ENCODE measurements around the gene ANXA9.

Gene ANXA9

DNA sequence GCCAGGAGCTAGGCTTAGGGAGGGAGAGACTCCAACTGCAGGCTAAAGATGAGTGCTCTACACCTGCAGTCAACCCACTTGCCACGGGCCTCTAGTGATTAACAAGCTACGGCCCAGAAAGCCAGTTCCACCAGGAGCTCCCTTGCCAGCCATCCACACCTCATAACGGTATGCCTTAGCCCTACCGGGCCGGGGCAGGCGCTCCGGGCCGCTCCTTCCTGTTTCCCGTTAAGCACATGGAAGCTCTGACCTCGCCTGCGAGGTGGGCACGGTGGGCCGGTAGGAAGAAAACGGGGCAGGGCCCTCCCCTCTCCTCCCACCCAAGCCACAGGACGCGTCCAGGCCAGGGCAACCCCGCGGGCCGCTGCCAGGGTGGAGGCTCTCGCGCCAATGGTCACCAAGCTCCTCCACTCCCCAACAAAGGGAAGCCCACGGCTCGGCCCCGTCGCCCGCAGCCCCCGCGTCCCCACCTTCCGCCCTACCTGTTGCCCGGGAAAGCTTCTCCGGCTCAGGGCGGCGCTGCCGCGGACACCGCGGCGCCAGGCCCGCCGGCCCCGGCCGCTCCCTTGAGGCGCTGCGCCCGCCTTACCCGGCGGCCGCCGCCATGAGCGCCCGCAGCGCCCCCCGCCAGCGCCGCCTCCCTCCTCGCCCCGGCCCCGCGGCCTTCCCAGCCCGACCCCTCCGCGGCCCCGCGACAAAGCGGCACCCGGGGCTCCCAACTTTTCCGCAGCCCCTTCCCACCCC, 8.1 kb upstream of the ANXA9 start:
- peak in 1 of 2 donors; percentile 9 for DNase-seq (ENCODE audit: extremely low read depth in 1 of 2, low read depth in 1 of 2)

DNA sequence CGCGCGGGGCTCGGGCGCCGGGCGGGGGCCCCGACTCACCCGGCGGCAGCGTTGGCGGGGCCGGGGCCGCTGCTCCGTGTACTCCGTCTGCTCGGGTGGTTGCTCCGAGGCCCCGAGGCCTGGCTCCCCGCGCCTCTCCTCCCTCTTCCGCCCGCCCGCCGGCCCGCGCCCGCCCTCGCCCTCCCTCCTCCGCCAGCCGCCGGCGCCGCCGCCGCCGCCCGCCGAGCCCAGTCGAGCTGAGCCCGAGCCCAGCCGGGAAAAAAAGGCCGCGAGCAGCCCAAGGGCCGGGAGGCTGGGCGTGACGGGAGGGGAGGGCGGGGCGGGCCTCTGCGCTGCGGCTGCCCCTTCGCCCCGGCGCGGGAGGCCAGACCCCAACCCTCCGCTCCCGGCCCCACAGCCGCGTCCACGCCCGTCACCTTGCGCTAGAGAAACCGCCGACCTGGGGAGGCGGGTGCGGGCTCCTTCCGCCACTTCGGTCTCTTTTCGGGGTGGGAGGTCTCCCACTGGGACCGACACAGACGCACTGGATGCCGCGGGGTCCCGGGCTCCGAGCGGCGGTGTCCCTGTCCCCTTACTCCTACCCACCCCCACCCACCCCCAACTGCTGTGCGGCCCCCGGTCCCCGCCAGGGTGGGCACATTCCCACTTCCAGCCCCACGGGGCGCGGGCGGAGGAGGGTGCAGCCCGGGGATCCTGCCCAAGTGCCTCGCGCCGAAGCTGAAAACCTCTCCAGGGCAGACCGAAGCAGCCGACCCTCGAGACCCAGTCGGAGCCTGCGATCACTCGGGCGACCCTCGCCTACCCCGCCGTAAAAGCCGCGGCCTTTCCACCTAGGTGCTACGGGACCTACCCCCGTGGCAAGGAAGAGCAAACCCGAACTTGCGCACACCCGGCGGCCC, 7.3 kb upstream of the ANXA9 start, which contains the start of gene CERS2:
Gene CERS2, minus strand, starts transcription at position 256 of the 899 bp plus-strand sequence. CDS start 5,745 bp downstream, outside the sequence.
- peak in 1 of 2 donors; percentile 41 for DNase-seq (ENCODE audit: extremely low read depth in 1 of 2, low read depth in 1 of 2)

DNA sequence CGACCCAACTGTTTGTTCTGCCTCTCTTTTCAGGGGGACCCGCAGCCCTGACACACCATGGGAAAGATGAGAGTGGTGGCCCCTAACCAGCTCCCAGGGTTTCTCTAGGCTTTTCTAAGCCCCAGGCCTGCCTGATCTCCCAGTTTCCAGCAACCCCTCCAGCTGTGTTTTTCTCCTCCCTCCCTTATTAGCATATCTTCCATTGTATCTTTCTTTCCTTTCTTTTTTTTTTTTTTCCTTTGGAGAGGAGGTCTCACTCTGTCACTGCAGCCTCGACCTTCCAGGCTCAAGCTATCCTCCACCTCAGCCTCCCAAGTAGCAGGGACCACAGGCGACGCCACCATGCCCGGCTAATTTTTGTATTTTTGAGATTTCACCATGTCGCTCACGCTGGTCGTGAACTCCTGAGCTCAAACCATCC, 5.7 kb upstream of the ANXA9 start:
- DNase-seq (ENCODE audit: extremely low read depth in 1 of 2, low read depth in 1 of 2) = no peak

DNA sequence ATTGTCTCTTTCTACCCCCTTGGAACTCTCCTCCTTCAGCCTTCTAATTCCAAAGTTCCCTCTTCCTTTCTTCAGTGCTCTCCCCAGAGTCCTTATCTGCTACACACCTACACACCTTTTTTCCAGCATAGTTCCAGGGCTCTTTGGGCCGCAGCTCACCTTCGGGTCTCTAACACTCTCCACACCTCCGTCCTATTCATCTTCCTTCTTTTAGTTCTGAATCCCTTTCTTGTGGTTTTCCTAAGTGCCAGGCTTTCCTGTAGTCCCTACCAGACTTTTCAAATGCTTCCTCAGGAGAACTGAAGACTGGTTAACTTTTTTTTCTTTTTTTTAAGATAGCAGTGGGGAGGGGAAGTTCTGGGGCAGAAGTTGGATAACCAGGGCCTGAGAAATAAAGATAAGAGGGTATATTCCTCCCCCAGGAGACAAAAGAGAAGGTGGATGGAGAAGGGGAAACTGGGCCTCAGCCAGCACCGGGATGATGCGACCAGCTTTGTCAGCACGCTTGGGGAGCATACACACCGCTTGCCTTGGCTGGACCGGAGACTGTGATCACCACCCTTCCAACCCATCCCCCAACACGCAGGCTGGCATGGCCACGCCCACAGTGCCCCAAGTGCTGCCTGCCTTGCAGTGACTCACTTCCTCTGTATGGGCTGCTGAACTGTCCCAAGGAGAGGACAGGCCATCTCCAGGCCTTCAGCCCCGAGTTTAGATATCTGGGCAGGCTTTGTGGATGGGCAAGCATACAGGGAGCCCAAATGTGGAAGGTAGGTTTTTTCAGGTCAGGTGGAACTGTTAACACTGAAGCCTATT, 5.0 kb upstream of the ANXA9 start:
- peak in 1 of 2 donors; percentile 73 for DNase-seq (ENCODE audit: extremely low read depth in 1 of 2, low read depth in 1 of 2)

DNA sequence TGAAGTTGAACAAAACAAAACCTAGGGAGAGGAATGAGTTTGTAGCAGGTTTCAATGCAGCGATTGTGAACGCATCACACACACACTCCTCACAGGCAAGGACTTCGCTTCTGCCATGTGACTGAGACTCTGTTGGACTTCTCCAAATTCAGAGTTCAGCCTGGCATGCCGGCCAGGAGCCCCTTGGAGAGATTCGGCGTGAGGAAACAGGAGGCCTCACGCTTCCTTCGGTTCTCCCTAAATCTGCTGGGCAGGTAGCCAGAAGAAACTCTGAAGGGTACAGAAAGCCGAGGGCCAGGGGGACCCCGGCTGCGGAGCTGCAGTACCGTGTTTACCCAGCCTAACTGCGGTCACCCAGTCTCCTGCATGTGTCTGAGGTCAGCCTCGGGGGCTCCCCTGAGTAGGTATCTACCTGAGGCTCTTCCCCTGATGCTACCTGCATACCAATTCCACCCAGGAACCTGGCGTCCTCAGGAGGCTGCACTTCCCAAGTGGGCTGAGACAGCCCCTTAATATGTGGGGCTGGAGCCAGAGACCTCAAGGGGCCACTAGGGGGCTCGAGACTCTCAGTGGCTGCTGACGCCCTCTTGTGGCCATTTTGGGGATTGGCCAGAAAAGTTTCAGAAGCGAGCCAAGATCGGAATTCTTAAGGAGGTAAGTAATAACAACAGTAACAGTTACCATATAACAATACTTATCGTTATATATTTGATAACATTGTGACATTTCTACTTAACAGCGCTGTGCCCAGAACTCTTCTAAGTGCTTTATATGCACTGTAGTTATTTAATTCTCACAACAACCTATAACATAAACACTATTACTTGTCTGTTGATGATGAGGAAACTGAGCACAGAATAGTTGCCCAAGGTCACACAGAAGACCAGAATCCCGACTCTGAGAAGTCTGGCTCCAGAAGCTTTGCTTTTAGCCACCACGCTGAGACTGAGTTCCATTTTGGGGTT, 2.7 kb upstream of the ANXA9 start:
- DNase-seq (ENCODE audit: extremely low read depth in 1 of 2, low read depth in 1 of 2) = peak; percentile 68 to 72

DNA sequence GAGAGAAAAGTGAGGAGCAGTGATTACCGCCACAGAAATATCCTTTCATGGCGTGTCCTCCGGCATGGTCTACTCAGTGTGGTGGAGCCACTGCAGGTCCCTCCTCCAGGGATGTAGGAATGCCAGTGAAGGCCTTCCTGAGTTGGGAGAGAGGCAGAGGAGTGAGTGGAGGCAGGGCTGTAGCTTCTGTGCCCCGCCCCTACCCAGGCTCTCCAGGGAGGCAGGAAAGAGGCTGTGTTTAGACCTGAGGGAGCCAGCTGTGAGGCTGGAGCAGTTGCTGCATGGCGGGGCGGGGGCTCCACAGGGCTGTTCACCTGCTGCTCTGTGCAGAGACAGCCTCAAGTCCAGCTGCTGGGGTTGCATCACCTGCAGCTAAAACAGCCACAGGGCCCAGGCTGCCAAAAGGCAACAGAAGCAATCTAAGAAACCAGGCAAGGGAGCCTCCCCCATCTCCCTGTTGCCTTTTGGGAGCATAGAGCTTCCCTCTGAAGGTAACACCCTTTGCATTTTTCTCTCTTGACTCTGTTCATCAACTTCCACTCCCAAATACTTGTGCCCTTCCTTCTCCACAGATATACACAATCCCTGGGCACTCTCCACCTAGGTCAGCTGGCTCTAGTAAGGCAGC, 801 bp upstream of the ANXA9 start:
- DNase-seq (ENCODE audit: extremely low read depth in 1 of 2, low read depth in 1 of 2) = no peak

DNA sequence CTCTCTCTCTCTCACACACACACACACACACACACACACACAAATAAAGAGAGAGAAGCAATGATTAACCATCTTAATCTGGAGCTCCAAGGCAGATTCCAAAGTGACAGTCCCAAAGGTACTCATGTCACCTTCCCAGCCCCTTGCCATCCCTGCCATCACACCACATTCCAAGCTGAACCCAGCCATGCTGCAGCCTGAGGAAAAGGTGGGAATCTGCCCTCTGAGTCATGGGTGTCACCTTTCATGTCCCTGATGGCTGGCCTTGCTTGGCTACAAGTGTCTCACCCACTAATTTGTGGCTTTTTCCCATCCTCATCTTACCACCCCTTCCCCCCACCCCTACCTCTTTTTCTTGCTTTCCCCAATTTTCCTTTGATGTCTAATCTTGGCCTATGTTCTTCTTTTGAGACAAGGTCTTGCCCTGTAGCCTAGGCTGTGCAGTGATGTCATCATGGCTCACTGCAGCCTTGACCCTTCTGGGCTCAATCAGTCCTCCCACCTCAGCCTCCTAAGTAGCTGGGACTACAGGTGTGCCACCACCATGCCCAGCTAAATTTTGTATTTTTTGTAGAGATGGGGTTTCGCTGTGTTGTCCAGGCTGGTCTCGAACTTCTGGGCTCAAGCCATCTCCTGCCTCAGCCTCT, 3.2 kb downstream of the ANXA9 start:
- no peak for DNase-seq (ENCODE audit: extremely low read depth in 1 of 2, low read depth in 1 of 2)

DNA sequence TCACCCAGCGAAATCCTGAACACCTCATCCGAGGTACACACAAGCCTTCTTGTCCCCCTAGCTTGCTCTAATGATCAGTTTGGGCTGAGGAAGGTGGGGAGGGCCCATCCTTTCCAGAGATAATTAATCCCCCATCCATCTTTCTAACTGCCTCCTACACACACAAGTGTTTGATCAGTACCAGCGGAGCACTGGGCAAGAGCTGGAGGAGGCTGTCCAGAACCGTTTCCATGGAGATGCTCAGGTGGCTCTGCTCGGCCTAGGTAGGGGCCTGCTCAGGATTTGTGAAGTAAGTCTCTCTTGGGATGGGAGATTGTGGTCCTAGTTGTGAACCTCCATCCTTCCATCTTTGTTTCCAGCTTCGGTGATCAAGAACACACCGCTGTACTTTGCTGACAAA, 5.8 kb downstream of the ANXA9 start:
- DNase-seq (ENCODE audit: extremely low read depth in 1 of 2, low read depth in 1 of 2) = no peak

DNA sequence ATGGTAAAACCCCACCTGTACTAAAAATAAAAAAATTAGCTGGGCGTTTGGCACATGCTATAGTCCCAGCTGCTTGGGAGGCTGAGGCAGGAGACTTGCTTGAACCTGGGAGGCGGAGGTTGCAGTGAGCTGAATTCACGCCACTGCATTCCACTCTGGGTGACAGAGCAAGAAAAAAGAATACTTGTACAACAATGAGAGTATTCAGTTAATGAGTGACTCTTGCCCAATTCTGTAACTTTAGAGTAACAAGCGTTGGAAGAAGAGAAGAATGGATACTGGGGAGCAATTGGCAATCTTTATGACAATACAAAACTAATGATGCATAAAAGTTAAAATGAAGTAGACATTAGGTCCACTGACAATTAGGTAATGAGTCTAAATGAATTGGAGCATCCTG, 10.5 kb downstream of the ANXA9 start:
- no peak for DNase-seq (ENCODE audit: extremely low read depth in 1 of 2, low read depth in 1 of 2)

DNA sequence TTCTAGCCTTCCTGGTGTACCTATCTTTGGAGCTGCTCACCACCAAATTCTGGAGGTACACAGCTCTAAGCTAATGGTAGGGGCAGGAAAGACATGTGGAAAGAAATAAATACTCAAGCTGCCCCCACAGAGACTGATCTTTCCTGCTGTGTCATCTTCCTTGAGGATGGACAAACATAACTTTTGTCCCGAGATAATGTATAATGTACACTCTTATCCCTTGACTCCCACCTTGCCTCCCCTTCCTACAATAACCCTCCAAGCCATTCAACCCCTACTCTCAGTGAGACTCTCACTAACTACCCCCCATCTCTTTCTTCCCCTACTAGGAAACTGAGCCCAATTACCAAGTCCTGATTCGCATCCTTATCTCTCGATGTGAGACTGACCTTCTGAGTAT, 12.2 kb downstream of the ANXA9 start:
- no peak for DNase-seq (ENCODE audit: extremely low read depth in 1 of 2, low read depth in 1 of 2)

DNA sequence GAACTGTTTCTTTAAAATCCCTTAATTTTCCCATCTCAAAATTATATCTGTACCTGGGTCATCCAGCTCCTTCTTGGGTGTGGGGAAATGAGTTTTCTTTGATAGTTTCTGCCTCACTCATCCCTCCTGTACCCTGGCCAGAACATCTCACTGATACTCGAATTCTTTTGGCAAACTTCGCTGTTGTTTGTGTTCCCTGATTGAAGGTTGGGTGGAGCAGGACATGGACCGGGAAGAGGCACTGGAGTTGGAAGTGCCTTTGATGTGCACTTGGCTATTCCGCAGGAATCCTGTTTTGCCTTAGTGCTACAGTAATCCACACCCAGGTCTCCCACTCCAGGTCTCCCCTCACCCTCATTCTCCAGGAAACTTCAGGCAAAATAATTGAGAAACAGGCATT, 13.4 kb downstream of the ANXA9 start:
- DNase-seq (ENCODE audit: extremely low read depth in 1 of 2, low read depth in 1 of 2) = no peak

DNA sequence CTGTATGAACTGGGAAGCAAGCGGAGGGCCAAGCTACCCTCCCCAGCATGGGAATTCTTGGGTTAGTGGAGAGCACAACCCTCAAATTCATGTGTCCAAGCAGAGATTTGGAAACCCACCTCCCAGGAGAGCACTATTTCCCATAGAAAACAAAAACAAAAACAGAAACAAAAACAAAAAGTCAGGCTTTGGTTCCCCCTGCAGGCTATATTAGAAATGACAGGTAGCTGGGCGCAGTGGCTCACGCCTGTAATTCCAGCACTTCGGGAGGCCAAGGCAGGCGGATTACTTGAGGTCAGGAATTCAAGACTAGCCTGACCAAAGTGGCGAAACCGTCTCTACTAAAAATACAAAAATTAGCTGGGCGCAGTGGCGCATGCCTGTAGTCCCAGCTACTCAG, 13.8 kb downstream of the ANXA9 start:
- no peak for DNase-seq (ENCODE audit: extremely low read depth in 1 of 2, low read depth in 1 of 2)

DNA sequence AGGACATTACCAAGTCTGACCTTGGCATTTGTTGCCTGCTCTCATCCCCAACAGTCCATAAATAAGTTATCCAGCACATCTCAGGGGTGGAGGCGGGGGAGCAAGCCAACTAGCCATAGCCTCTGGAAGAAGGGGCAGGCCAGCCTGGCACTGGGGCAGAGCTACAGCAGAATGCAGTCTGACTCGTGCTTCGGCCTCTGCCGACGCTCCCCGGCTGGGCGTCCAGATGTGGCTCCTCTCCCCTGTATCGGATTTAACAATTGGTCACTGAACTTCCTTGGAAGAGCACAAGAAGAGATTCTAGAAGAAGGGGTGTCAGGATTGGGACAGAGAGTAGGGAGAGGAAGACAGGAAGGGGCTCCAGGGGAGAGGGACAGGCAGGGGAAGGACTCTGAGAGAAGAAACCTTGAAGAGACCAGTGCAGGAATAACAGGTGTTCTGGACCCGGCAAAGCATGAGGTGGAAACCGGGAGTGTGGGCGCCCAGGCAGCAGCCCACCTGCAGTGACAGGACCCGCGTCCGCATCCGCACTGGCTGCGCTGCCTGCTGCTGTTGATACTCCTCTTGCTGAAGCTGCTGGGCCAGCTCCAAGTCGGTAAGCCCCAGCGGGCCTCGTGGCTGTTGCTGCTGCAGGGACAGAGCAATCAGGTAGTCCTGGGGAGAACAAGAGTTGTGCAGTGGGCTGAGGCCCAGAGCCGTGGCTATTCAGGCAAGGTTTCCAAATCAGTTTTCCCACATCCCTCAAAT, 15.2 kb downstream of the ANXA9 start:
- no peak for DNase-seq (ENCODE audit: extremely low read depth in 1 of 2, low read depth in 1 of 2)

DNA sequence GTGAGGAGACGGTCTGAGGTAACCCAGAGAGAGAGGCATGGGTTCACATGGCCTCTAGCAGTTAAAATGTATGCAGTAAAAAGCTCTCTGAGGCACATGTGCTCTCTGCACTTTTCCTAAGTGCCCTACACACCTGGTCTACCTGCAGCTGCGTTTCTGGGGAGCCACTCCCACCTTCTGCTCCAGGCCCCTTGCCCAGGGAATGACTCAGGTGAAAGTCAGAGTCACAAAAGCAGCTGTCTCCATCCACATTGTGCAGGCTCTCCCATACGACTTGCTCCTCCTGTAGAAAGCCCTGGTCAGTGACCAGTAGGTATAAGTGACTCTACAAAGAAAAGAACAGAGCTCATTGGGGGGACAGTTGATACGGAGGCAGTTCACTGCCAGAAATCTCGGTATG, 15.9 kb downstream of the ANXA9 start:
- no peak for DNase-seq (ENCODE audit: extremely low read depth in 1 of 2, low read depth in 1 of 2)

DNA sequence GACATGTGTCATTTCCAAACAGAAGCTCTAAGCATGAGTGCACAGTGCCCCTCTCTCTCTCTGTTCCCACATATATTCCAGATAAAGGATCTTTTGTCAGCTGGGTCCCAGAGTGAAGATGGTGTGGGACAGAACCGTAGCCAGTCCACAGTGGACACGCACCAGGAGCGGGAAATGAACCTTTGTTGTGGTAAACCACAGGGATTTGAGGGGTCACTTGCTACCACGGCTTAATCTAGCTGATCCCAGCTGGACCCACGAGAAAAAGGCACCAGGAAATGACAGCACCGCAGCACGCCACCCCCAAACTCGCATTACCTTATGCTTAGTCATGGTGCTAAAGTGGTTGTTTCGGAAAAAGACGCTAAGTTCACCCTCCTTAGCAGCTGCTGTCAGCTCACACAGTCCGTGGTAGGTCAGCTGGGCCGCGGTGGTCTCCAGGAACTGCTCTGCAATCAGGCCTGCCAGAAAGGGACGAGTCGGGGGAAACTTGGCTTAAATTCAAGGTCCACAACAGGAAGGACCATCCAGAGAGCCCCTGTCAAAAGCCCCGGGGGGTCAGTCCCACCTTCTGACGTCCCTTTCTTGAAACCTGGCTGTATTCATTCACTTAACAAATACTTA, 17.1 kb downstream of the ANXA9 start:
- DNase-seq (ENCODE audit: extremely low read depth in 1 of 2, low read depth in 1 of 2) = peak in 1 of 2 donors; percentile 32

DNA sequence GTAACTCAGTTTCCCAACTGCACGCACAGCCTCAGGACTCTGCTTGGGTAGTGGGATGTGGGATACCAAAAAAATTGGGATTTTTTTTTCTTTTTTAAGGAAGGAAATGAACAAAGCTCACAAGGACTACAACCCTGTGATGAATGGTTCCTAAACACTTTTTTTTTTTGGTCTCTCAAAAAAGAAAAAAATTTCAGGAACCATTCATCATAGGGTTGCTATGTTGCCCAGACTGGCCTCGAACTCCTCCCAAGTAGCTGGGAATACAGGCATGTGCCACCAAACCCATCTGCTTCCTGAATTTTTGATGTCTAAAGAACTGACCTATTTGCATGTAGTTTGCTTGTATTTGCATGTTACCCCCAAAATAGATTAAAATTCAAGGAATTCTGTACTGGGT, 17.8 kb downstream of the ANXA9 start:
- DNase-seq (ENCODE audit: extremely low read depth in 1 of 2, low read depth in 1 of 2) = no peak

DNA sequence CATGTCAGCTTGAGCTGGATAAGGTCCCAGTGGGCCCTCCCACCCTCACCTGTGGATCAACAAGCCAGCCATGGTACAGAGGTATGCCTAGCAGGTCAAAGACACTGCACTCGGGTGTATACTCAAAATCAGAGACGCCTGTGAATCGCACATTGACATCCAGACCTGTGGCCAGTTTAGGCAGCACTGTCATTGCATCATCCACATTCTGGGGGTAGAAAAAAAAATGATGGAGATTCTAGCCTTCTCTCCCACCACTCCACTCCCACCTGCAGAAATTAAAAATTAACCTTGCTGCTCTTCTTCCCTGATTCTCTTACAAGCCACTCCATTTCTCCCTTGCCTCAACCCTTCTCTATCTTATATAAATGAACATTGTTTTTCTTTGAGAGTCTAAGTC, 18.3 kb downstream of the ANXA9 start:
- no peak for DNase-seq (ENCODE audit: extremely low read depth in 1 of 2, low read depth in 1 of 2)

DNA sequence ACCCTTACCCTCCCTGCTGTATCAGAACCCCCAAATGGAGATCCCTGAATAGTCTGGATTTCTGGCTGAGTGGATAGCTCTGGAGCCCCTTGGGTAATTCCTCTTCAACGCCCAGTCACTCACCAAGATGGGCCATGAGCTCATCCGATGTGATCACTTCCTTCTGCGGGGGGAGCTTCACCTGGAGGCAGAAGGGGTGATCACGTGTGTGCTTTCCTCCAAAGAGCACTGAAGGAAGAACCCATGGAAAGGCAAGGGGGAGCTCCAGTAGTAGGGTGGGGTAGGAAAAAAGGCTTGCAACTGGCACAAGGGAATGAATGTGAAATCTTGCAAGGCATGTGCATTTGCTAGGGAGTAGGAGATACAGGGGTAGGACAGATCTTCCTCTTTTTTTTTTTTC, 19.5 kb downstream of the ANXA9 start:
- no peak for DNase-seq (ENCODE audit: extremely low read depth in 1 of 2, low read depth in 1 of 2)

Measured in stimulated activated CD8-positive, alpha-beta memory T cell treated with anti-CD3 and anti-CD28 coated beads, Interleukin-7, amount 100 ng/mL, for 48 hours (primary cell).